HAP-1 (cell line): ENCODE data around the gene GABRA6.

Source experiments
- DNase-seq, 2 experiments: peaks; one replicate each; pipeline ENCODE4 v3.0.0-alpha.2; 2016 to 2020; ENCODE audit warnings: low spot score in 2 of 2
- H3K27me3 ChIP-seq: fragments of 250-450 bp; sonication (Bioruptor Pico); 2 replicates; pipeline ENCODE4 v1.5.1; 2020; ENCODE audit warnings: low read depth, mild to moderate bottlenecking, moderate library complexity
- H3K36me3 ChIP-seq: fragments of 250-450 bp; sonication (Bioruptor Pico); replicated peaks from 2 replicates; pipeline ENCODE4 v1.5.1; 2020; ENCODE audit warnings: mild to moderate bottlenecking
- H3K4me1 ChIP-seq: fragments of 250-450 bp; sonication (Bioruptor Pico); 2 replicates; pipeline ENCODE4 v1.5.1; 2020; ENCODE audit warnings: mild to moderate bottlenecking
- H3K4me3 ChIP-seq: fragments of 250-450 bp; sonication (Bioruptor Pico); 2 replicates; pipeline ENCODE4 v1.5.1; 2020; ENCODE audit warnings: mild to moderate bottlenecking, moderate library complexity
- H3K9me3 ChIP-seq: fragments of 250-450 bp; sonication (Bioruptor Pico); 2 replicates; pipeline ENCODE4 v1.5.1; 2020; ENCODE audit warnings: mild to moderate bottlenecking, moderate library complexity
- in situ Hi-C: fragments of 300-500 bp; cut with MboI; formaldehyde crosslinking; loops from 3 replicates; pipeline ENCODE4 v1.14.3; 2020; ENCODE audit warnings: low sequenced_read_pairs, inconsistent platforms, mixed read lengths

GABRA6 gene

DNA sequence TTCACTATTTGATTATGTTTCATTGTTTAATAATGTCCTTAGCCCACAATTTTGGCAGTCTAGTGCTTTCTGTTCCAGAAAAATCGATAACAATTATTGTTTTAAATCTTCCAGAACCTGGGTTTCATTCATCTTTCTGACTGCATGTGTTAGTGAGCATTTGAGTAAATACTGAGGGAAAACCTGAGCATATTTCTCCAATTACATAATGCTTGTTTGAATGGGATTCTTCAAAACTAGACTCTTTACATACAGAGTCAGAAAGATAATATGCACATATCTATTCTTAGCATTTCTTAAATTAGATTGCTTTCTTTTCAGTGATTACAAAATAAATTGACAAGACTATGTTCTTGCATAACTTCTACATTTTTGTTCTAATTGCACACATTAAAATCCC lies 21.9 kb downstream of the GABRA6 start:
- H3K27me3 ChIP-seq = no peaks in the 10 kb centered on the region
- H3K36me3 ChIP-seq = no peaks in the 10 kb centered on the region
- in situ Hi-C loops = no loop called here
- H3K9me3 ChIP-seq = no peaks in the 10 kb centered on the region
- no peaks in the 10 kb centered on the region for H3K4me1 ChIP-seq
- no peak for DNase-seq
- H3K4me3 ChIP-seq = no peak overlapping the region

DNA sequence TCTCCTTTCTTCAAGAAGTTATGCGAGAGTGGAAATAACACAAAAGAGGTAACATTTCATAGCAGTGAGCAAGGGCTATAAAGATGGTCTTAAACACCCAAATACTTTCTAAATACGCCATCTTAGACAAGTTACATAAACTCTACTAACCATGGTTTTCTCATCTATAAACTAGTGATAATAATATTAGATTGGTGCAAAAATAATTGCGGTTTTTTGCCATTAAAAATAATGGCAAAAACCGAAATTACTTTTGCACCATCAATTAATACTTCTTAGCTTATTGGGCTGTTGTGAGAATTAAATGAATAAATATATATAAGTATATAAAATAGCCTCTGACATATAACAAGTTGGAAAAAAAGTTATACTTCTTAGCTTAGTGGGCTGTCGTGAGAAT lies 23.7 kb downstream of the GABRA6 start:
- in situ Hi-C loops = no loop called here
- Histone ChIP-seq H3K27me3 (no peaks in the 10 kb centered on the region), H3K4me3 (no peak overlapping the region), H3K36me3 (no peaks in the 10 kb centered on the region), H3K9me3 (no peaks in the 10 kb centered on the region), H3K4me1 (no peaks in the 10 kb centered on the region)
- no peak for DNase-seq

DNA sequence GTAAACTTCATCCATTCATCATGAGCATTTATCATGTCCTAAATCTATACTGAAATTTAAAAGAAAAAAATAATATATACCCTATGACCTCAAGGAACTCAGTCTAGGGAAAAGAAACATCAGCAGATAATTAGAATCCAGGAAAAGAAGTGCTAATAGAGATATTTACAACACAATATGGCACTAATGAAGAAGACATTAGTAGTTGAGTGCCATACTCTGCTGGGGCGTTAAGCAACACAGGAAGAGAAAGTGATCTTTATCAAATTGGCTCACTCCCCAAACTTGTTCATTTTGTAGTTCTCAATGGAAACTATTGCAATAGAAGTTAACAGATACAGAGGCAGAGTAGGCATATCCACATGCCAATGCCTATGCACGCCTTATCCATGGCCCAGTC lies 27.5 kb downstream of the GABRA6 start:
- Histone ChIP-seq H3K4me1 (no peaks in the 10 kb centered on the region), H3K9me3 (no peaks in the 10 kb centered on the region), H3K4me3 (no peak overlapping the region), H3K27me3 (no peaks in the 10 kb centered on the region), H3K36me3 (no peaks in the 10 kb centered on the region)
- in situ Hi-C loops = no loop called here
- DNase-seq = no peak

DNA sequence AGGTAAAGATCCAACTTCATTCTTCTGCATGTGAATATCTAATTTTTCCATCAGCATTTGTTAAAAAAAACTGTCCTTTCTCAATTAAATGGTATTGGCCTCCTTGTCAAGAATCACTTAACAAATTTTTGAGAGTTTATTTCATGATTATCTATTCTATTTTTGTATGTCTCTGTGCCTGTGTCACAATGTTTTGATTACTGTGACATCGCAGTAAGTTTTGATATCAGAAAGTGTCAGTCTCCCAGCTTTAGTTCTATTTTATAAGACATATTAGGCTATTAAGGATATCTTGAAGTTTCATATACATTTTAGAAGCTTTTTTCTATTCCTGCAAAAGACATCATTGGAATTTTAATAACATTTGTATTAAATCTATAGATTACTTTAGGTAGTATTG lies 33.6 kb downstream of the GABRA6 start:
- H3K4me1 ChIP-seq = no peaks in the 10 kb centered on the region

DNA sequence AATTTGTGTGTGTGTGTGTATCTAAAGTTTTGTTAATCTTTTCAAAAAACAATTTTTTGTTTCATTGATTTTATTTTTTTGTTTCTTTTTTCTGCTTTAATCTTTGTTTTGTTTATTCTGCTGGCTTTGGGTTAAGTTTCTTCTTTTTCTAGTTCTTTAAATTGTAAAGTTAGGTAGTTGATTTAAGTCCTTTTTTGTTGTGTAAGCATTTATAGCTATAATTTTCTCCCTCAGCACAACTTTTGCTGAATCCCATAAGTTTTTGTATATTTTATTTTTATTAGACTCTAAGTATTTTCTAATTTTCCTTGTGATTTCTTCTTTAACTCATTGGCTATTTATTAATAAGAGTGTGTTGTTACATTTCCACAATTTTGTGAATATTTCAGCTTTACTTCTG lies 34.9 kb downstream of the GABRA6 start:
- no peak for DNase-seq
- H3K9me3 ChIP-seq = no peaks in the 10 kb centered on the region
- H3K27me3 ChIP-seq = no peaks in the 10 kb centered on the region
- in situ Hi-C loops = no loop called here
- H3K4me1 ChIP-seq = no peaks in the 10 kb centered on the region
- H3K4me3 ChIP-seq = no peak overlapping the region
- H3K36me3 ChIP-seq = no peaks in the 10 kb centered on the region

More for the DNA sequence above, 33.6 kb downstream of the GABRA6 start:
- Histone ChIP-seq H3K36me3 (no peaks in the 10 kb centered on the region), H3K9me3 (no peaks in the 10 kb centered on the region), H3K27me3 (no peaks in the 10 kb centered on the region), H3K4me3 (no peak overlapping the region)
- in situ Hi-C loops = no loop called here
- DNase-seq = no peak

DNA sequence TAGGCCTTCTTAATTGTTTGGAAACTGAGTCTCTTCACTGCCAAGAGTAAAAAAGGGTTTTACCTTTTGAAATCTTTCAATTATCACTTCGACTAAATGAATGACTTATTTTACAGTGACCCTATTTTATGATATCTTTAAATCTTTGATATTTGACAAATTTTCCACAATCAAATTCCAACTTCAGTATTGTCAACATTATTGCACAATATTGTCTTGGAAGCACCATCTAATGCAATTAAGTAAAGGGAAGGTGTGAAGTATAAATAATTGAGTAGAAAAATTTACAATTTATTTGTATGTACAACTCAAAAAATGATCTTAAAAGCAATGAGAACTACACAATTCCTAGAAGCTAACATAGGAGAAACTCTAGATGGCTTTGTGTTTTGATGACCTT lies 49.2 kb downstream of the GABRA6 start:
- in situ Hi-C loops = no loop called here
- H3K4me3 ChIP-seq = no peak overlapping the region
- no peaks in the 10 kb centered on the region for H3K27me3 ChIP-seq
- H3K4me1 ChIP-seq = no peaks in the 10 kb centered on the region
- H3K36me3 ChIP-seq = no peaks in the 10 kb centered on the region
- DNase-seq = no peak
- no peaks in the 10 kb centered on the region for H3K9me3 ChIP-seq

DNA sequence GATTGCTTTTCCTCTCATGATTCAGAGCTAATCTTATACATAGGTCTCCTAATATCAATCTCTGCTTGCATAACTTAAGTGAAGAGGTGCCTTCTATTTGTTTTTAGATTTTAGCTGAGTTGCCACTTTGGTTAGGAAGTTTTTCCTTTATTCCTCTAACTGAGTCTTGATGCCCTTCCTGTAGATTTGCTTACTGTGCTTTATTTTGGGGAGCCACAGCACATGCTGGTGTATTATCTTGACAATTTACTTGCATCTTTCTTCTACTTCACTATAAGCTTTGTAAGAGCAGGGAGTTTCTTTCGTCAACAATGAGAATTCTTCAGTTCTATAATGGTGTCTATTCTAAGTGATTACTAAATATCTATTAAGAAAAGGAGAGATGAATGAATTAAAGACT lies 54.9 kb downstream of the GABRA6 start:
- no peak for DNase-seq
- Histone ChIP-seq H3K36me3 (no peaks in the 10 kb centered on the region), H3K9me3 (no peaks in the 10 kb centered on the region), H3K4me3 (no peak overlapping the region), H3K27me3 (no peaks in the 10 kb centered on the region), H3K4me1 (no peaks in the 10 kb centered on the region)
- in situ Hi-C loops = no loop called here

DNA sequence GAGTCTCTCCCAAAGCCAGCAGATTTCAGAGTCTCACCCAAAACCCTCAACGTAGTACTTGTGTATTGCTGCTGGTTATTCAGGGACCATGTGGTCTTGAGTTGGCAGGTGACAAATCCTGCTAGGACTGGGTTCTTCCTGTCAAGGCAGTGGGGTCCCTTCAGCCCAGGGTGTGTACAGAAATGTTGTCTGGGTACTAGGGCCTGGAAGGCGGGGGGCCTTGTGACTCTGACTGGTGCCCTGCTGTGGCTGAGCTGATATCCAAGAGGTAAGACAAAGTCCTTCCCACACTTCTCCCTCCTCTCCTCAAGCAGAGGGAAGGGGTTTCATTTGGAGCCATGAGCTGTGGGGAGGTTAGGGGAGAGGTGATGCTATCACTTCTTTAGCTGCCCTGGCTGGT lies 58.8 kb downstream of the GABRA6 start:
- DNase-seq = no peak
- Histone ChIP-seq H3K4me1 (no peaks in the 10 kb centered on the region), H3K9me3 (no peaks in the 10 kb centered on the region), H3K27me3 (no peaks in the 10 kb centered on the region), H3K4me3 (no peak overlapping the region), H3K36me3 (no peaks in the 10 kb centered on the region)
- in situ Hi-C loops = no loop called here

DNA sequence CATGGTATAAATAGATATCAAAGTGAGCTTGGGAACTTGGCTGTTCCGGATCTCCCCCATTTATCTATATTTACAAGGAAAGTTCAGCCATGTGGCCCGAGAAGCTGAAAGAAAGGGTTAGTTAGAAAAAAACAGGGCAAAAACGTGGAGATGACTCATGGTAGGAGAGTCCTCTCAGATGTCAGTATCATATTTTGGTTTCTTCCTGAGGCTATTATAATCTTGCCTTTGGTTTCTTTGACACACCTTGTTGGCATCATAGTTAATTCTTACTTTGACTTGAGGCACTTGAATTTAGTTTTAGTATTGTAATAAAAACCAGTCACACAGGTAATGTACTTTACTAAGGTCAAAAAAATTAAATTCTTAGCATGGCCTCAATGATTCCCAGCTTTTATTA lies 59.9 kb downstream of the GABRA6 start:
- Histone ChIP-seq H3K4me1 (no peaks in the 10 kb centered on the region), H3K4me3 (no peak overlapping the region), H3K36me3 (no peaks in the 10 kb centered on the region), H3K9me3 (no peaks in the 10 kb centered on the region), H3K27me3 (no peaks in the 10 kb centered on the region)
- DNase-seq = no peak
- in situ Hi-C loops = no loop called here

DNA sequence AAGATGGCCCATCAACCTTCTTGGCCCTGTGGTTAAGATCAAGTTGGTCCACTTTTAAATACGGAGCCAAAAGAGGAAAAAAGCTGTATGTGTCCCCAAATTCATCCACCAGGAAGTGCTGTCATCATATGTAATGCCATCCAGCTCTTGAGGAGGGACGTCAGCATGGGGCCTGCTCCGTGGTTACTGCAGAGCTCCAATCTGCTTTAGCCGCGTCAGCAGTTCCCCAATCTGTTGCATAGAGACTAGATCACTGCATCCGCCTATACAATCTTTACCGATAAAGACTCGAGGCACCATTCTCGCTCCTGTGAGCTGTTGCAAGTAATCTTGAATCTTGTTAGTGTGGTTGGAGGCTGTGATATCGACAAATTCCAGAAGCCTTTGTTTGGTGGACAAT lies 65.7 kb downstream of the GABRA6 start:
- Histone ChIP-seq H3K36me3 (no peaks in the 10 kb centered on the region), H3K27me3 (no peaks in the 10 kb centered on the region), H3K9me3 (no peaks in the 10 kb centered on the region), H3K4me1 (no peaks in the 10 kb centered on the region), H3K4me3 (no peak overlapping the region)
- in situ Hi-C loops = no loop called here
- DNase-seq = no peak
